ENCODE measurements around the gene BORCS8. TPM values are rescaled to one million over a fixed set of nuclear protein-coding genes. Genes with fewer than 3 reads are reported as not detected.

The BORCS8 gene
- 10 to 100 TPM; 33.9 to 43.2 (median 38.6) TPM for total RNA-seq (2021; fragmentation: NEBNext Ultra II Directional; extraction: Animal tissue kit (Norgen Biotek cat#: 25700))
- long read RNA-seq, transcript BORCS8-203 (4 exons, 1,489 nt) = minor isoform, 13 of 49 reads
- long read RNA-seq, transcript BORCS8-202 (6 exons, 1,429 nt) = major isoform, 28 of 49 reads
- long read RNA-seq, partial matches to known transcripts = 2 of 49 reads
- long read RNA-seq, other reads (novel, unspliced or antisense) = 2 of 49 reads

GRCh38 chr19:19192078-19192882 is at the start of gene BORCS8, which contains the start of gene RFXANK:
Gene BORCS8 (minus strand): TSS chr19:19192152. CDS start chr19:19192117, 35 bp downstream.
Gene RFXANK (plus strand): TSS chr19:19192258. CDS start chr19:19193947, 1,689 bp downstream.
- TF ChIP-seq, protein P1, sequence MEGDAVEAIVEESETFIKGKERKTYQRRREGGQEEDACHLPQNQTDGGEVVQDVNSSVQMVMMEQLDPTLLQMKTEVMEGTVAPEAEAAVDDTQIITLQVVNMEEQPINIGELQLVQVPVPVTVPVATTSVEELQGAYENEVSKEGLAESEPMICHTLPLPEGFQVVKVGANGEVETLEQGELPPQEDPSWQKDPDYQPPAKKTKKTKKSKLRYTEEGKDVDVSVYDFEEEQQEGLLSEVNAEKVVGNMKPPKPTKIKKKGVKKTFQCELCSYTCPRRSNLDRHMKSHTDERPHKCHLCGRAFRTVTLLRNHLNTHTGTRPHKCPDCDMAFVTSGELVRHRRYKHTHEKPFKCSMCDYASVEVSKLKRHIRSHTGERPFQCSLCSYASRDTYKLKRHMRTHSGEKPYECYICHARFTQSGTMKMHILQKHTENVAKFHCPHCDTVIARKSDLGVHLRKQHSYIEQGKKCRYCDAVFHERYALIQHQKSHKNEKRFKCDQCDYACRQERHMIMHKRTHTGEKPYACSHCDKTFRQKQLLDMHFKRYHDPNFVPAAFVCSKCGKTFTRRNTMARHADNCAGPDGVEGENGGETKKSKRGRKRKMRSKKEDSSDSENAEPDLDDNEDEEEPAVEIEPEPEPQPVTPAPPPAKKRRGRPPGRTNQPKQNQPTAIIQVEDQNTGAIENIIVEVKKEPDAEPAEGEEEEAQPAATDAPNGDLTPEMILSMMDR (IDR thresholded peaks at IDR 0.05) = no peak
- DNase-seq = peak; percentile 98
- peak within 1 kb of the TSS; percentile 98 for H3K4me3 Mint-ChIP-seq
- no peaks in the 10 kb centered on the region for H3K9me3 Mint-ChIP-seq
- peaks cover 2% of the 10 kb centered on the region; the same call in 1 of the 2 replicates for H3K27me3 Mint-ChIP-seq (ENCODE audit: insufficient read depth)
- peaks cover 30% of the 10 kb centered on the region for H3K4me1 Mint-ChIP-seq (ENCODE audit: low read depth)
- peaks cover 5% of the 10 kb centered on the region; the same call in 1 of the 2 replicates for H3K36me3 Mint-ChIP-seq (ENCODE audit: low read depth)
- H3K27ac Mint-ChIP-seq = peak within 1 kb of the TSS; percentile 96

GRCh38 chr19:19240476-19240875 is 48.5 kb upstream of the BORCS8 start:
- H3K27me3 Mint-ChIP-seq (ENCODE audit: insufficient read depth) = peaks cover 15% of the 10 kb centered on the region
- no peak for DNase-seq
- H3K4me3 Mint-ChIP-seq = no peak overlapping the region
- peaks cover 11% of the 10 kb centered on the region for H3K9me3 Mint-ChIP-seq
- no peaks in the 10 kb centered on the region for H3K4me1 Mint-ChIP-seq (ENCODE audit: low read depth)
- TF ChIP-seq, protein P1 (IDR thresholded peaks at IDR 0.05) = no peak
- no peak overlapping the region for H3K27ac Mint-ChIP-seq
- no peaks in the 10 kb centered on the region for H3K36me3 Mint-ChIP-seq (ENCODE audit: low read depth)

DNA sequence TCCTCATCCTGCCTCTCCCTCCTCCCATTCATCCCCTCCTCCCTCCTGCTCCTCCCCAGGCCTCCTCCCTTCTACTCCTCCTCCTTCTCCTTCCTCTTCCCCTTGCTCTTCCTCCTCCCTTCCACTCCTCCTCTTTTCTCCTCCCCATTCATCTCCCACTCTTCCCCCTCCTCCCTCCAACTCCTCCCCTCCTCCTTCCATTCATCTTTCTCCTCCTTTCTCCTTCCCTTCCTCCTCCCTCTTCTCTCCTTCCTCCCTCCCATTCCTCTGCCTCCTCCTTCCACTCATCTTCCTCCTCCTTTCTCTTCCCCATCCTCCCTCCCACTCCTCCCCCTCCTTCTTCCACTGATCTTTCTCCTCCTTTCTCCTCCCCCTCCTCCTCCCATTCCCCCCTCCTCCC is 47.7 kb upstream of the BORCS8 start:
- TF ChIP-seq, protein P1 (IDR thresholded peaks at IDR 0.05) = no peak
- Mint-ChIP-seq H3K4me3 (no peak overlapping the region), H3K27ac (no peak overlapping the region), H3K36me3 (ENCODE audit: low read depth) (no peaks in the 10 kb centered on the region), H3K9me3 (peaks cover 15% of the 10 kb centered on the region), H3K27me3 (ENCODE audit: insufficient read depth) (peaks cover 15% of the 10 kb centered on the region), H3K4me1 (ENCODE audit: low read depth) (no peaks in the 10 kb centered on the region)
- DNase-seq = no peak

- Mint-ChIP-seq H3K27ac (no peak overlapping the region), H3K4me3 (no peak overlapping the region)
These were observed 46.4 kb upstream of the BORCS8 start for GRCh38 chr19:19238126-19238894.

GRCh38 chr19:19236173-19236572 is 44.2 kb upstream of the BORCS8 start:
- DNase-seq = no peak
- H3K4me3 Mint-ChIP-seq = no peak overlapping the region
- H3K27me3 Mint-ChIP-seq (ENCODE audit: insufficient read depth) = peaks cover 11% of the 10 kb centered on the region

More at GRCh38 chr19:19238126-19238894, 46.4 kb upstream of the BORCS8 start:
- H3K9me3 Mint-ChIP-seq = peaks cover 29% of the 10 kb centered on the region
- H3K27me3 Mint-ChIP-seq (ENCODE audit: insufficient read depth) = peaks cover 12% of the 10 kb centered on the region
- TF ChIP-seq, protein P1 (IDR thresholded peaks at IDR 0.05) = no peak
- H3K4me1 Mint-ChIP-seq (ENCODE audit: low read depth) = no peaks in the 10 kb centered on the region
- no peak for DNase-seq
- H3K36me3 Mint-ChIP-seq (ENCODE audit: low read depth) = 0 out of 2 replicates have a peak, but pooled peaks cover 6% of the 10 kb centered on the region

More at GRCh38 chr19:19236173-19236572, 44.2 kb upstream of the BORCS8 start:
- Mint-ChIP-seq H3K36me3 (ENCODE audit: low read depth) (0 out of 2 replicates have a peak, but pooled peaks cover 6% of the 10 kb centered on the region), H3K9me3 (peaks cover 31% of the 10 kb centered on the region), H3K4me1 (ENCODE audit: low read depth) (no peaks in the 10 kb centered on the region), H3K27ac (no peak overlapping the region)
- TF ChIP-seq, protein P1 (IDR thresholded peaks at IDR 0.05) = no peak

Measured in HFFc6 (cell line).